ENCODE results near the gene MYH16.

GRCh38 chr7:99253369-99253768 is 19.3 kb upstream of the MYH16 start:
- no peak for TF ChIP-seq POLR2AphosphoS5 (IDR thresholded peaks at IDR 0.05; ENCODE audit: low read depth, low read length)
- no peak for TF ChIP-seq FOXP2 (optimal IDR thresholded peaks at IDR 0.05; ENCODE audit: borderline replicate concordance, extremely low read depth, extremely low read length, insufficient read depth)
- no peak for TF ChIP-seq REST (IDR thresholded peaks at IDR 0.05; ENCODE audit: insufficient read depth in 1 of 2, low read depth in 2 of 2, low read length in 2 of 2)
- TF ChIP-seq TAF1 (IDR thresholded peaks at IDR 0.05; ENCODE audit: borderline replicate concordance, insufficient read depth, low read length) = no peak
